ENCODE measurements around the gene TMTC2. TPM values are rescaled to one million over a fixed set of nuclear protein-coding genes. Genes with fewer than 3 reads are reported as not detected.

TMTC2 gene
- total and polyA plus RNA-seq, 12 donors, result 1.6 to 4.4 (median 2.7) TPM

- Histone ChIP-seq H3K27me3 (no peaks in the 10 kb centered on the region), H3K4me3 (no peak overlapping the region), H3K36me3 (replicated peaks in 1 of 2) (no peaks in the 10 kb centered on the region), H3K27ac (no peak overlapping the region), H3K4me1 (replicated peaks in 1 of 2) (no peaks in the 10 kb centered on the region), H3K9me3 (replicated peaks in 1 of 3) (no peaks in the 10 kb centered on the region)
- no peak for TF ChIP-seq POLR2A (IDR thresholded peaks at IDR 0.05)
- TF ChIP-seq CTCF (IDR thresholded peaks at IDR 0.05), result no peak
- intact Hi-C loops (cut with DNase I), result no loop called here
- DNase-seq, result no peak
Measured at GRCh38 chr12:82958966-82959365, 272.3 kb downstream of the TMTC2 start.

DNA sequence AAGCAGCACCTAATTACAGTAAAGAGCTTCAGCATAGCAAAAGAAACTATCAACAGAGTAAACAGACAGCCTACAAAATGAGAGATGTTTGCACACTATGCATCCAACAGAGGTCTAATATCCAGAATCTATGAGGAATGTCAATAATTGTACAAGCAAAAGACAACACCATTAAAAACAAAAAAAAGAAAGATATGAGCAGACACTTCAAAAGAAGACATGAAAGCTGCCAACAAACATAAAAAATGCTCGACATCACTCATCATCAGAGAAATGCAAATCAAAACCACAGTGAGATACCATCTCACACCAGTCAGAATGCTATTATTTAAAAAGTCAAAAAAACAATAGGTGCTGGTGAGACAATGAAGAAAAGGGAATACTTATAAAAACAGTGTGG, 273.1 kb downstream of the TMTC2 start:
- WGBS, 4 donors, result 77 to 92% (median 81%) methylated on average over 1 of the region's 1 CpG
- Histone ChIP-seq H3K4me3 (no peak overlapping the region), H3K9me3 (replicated peaks in 1 of 3) (no peaks in the 10 kb centered on the region)

DNA sequence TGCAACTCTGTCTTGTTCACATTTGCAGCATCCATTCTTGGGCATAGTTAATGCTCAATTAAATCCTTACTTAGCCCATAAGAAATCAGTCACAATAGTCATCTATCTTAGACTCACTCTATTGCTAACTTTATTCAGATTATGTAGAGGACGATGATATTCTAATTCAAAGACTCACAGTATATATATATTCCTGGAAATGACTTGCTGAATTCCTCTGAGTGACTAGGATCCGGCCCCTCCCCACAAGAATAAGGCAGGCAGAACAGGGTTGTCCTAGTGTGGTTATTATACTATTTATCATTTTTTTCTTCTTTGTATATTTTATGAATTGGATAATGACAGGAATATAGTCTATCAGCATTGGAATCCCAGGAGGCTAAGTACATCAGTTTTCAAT, 275.1 kb downstream of the TMTC2 start:
- Histone ChIP-seq H3K9me3 (replicated peaks in 1 of 3) (no peaks in the 10 kb centered on the region), H3K4me1 (replicated peaks in 1 of 2) (no peaks in the 10 kb centered on the region), H3K4me3 (no peak overlapping the region), H3K36me3 (replicated peaks in 1 of 2) (no peaks in the 10 kb centered on the region), H3K27me3 (no peaks in the 10 kb centered on the region), H3K27ac (no peak overlapping the region)
- intact Hi-C loops (cut with DNase I), result no loop called here
- no peak for DNase-seq
- TF ChIP-seq CTCF (IDR thresholded peaks at IDR 0.05) (no peak), POLR2A (IDR thresholded peaks at IDR 0.05) (no peak)
- 82 to 93% (median 83%) methylated on average over 2 of the region's 2 CpGs for WGBS, 4 donors

More for the DNA sequence above, 273.1 kb downstream of the TMTC2 start:
- Histone ChIP-seq H3K4me1 (replicated peaks in 1 of 2) (no peaks in the 10 kb centered on the region), H3K27ac (no peak overlapping the region), H3K36me3 (replicated peaks in 1 of 2) (no peaks in the 10 kb centered on the region), H3K27me3 (no peaks in the 10 kb centered on the region)
- intact Hi-C loops (cut with DNase I), result no loop called here
- no peak for DNase-seq
- TF ChIP-seq POLR2A (IDR thresholded peaks at IDR 0.05), result no peak
- TF ChIP-seq CTCF (IDR thresholded peaks at IDR 0.05), result no peak

GRCh38 chr12:82963956-82964355, 277.2 kb downstream of the TMTC2 start:
- Histone ChIP-seq H3K9me3 (replicated peaks in 1 of 3) (no peaks in the 10 kb centered on the region), H3K27me3 (no peaks in the 10 kb centered on the region), H3K4me1 (replicated peaks in 1 of 2) (no peaks in the 10 kb centered on the region), H3K4me3 (no peak overlapping the region), H3K27ac (no peak overlapping the region), H3K36me3 (replicated peaks in 1 of 2) (no peaks in the 10 kb centered on the region)
- no peak for DNase-seq
- 79 to 86% (median 81%) methylated on average over 3 of the region's 3 CpGs for WGBS, 4 donors
- intact Hi-C loops (cut with DNase I), result no loop called here
- TF ChIP-seq CTCF (IDR thresholded peaks at IDR 0.05), result no peak
- no peak for TF ChIP-seq POLR2A (IDR thresholded peaks at IDR 0.05)

All from adrenal gland (tissue), 12 donors.